A549 treated with DMSO at 1 μM for 4 hours (cell line): ENCODE data around the gene PLPP6. TPM values are rescaled to one million over a fixed set of nuclear protein-coding genes. Genes with fewer than 3 reads are reported as not detected.

Experiments used
- total RNA-seq: library from RNA; stranded (reverse); fragments of 200-300 nt; extraction: Qiagen RNA extraction; gene quantifications from 5 replicates; pipeline ENCODE4 v1.2.3, GENCODE V29; 2022; ENCODE audit warnings: low read depth

The PLPP6 gene
- total RNA-seq: 9.6 to 12.3 TPM (median 11.1 TPM) in 5 replicates

DNA sequence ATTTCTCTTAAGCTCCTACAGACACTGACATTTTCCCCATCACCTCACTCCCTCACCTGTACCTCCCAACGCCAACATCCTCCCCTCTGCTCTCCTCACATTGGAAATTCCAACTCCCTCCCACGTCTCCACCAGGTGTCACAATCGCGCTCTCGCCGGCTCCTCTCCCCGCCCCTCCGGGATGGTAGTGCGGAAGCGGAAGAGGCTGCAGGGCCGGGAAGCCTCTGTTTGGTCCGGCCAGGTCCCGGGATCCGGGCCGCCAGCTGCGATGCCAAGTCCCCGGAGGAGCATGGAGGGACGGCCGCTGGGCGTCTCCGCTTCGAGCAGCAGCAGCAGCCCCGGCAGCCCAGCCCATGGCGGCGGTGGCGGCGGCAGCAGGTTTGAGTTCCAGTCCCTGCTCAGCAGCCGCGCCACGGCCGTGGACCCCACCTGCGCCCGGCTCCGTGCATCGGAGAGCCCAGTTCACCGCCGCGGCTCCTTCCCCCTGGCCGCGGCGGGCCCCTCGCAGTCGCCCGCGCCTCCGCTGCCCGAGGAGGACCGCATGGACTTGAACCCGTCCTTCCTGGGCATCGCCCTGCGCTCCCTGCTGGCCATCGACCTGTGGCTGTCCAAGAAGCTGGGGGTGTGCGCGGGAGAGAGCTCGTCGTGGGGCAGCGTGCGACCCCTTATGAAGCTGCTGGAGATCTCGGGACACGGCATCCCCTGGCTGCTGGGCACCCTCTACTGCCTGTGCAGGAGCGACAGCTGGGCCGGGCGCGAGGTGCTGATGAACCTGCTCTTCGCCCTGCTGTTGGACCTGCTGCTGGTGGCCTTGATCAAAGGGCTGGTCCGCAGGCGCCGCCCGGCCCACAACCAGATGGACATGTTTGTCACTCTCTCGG lies at the start of gene PLPP6:
Gene PLPP6 (plus strand): TSS at position 187 of the 881 bp plus-strand sequence. CDS start 82 bp downstream, at position 269.

GRCh38 chr9:4666042-4666699 lies 4.1 kb downstream of the PLPP6 start, which contains the start of gene SPATA6L:
Gene SPATA6L (minus strand): TSS chr9:4666480. CDS start chr9:4666250, 230 bp downstream.

DNA sequence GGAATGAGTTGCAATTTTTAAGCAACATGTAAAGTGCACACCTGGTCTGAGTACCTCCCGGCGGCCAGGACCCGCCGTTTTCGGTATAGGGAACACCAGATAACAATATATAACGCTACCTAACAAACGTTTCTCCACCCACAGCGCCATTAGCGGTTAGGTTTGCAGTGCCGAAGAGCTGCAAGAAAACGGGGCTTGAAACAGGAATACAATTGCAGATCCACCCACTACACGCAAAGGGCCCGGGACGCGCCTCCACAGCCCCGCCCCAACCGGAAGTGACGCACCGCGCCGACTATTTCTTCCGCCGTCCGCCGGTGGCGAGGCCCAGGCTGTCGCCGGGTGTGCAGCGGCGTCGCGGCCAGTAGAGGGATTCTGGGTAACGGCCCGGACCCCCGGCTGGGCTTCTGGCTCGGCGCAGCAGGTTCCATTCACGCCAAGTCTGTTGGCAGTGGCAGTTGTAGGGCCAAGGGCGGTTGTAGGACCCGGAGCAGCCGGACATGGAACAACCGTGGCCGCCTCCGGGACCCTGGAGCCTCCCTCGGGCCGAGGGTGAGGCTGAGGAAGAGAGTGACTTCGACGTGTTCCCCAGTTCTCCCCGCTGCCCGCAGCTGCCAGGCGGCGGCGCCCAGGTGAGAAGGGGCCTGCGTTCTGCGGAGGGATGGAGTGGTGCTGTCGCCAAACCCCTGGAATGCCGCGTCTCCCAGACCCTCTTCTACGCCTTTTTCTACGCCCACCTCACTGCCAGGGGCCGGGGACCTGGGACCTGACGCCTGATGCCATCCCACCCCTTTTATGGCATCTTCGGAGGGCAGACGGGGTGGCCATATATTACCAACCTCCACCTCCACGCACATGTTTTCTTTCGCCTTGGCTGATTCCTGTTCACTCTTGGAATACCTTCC lies 17.4 kb downstream of the PLPP6 start, which contains the start of gene CDC37L1:
Gene CDC37L1 (plus strand): TSS at position 302 of the 905 bp plus-strand sequence. CDS start 199 bp downstream, at position 501.

Other genes starting within 250 kb of the PLPP6 start
- 1.2 to 1.9 TPM (median 1.8 TPM) in 5 replicates for gene SLC1A1, start 171.8 kb upstream of the PLPP6 start, total RNA-seq
- 1.5 to 2.5 TPM (median 2.1 TPM) in 5 replicates for gene SPATA6L, start 4.2 kb downstream of the PLPP6 start, total RNA-seq
- 11.8 to 14.6 TPM (median 12.6 TPM) in 5 replicates for gene CDC37L1, start 17.3 kb downstream of the PLPP6 start, total RNA-seq
- gene AK3, start 78.9 kb downstream of the PLPP6 start, total RNA-seq: 46.8 to 64.4 TPM (median 54.8 TPM) in 5 replicates
- gene RCL1, start 130.7 kb downstream of the PLPP6 start, total RNA-seq: 39.9 to 43.9 TPM (median 41.9 TPM) in 5 replicates